Heart right ventricle (tissue), 16 donors: ENCODE measurements around the gene MTOR. TPM values are rescaled to one million over a fixed set of nuclear protein-coding genes. Genes with fewer than 3 reads are reported as not detected.
"Not testable (repeated sequence)": the region's sequence is repeated elsewhere in the genome, so short reads cannot be mapped to it uniquely, and the experiment has no call there.

ENCODE experiments used
- ATAC-seq, 8 donors: fragments of 200-7000 bp; cut with Tn5 transposase; one replicate each; pipeline ENCODE4 v1.9.1; 2020; ENCODE audit warnings: mild to moderate bottlenecking in 8 of 8, moderate library complexity in 8 of 8, moderate number of reproducible peaks in 1 of 8
- DNase-seq, 2 donors: peaks; one replicate each; pipeline ENCODE4 v3.0.0-alpha.2; 2020
- H3K27ac ChIP-seq, 10 donors: fragments of 200-600 bp; sonication (generic) in 2 of 10; one replicate each; pipeline versions ENCODE4 v1.5.0 to v1.8.0; 2020 to 2022; ENCODE audit warnings: mild to moderate bottlenecking in 3 of 10
- H3K27me3 ChIP-seq, 7 donors: fragments of 200-600 bp; one replicate each; pipeline ENCODE4 v1.8.0; 2021 to 2022; ENCODE audit warnings: mild to moderate bottlenecking in 2 of 7
- H3K36me3 ChIP-seq, 9 donors: fragments of 200-600 bp; sonication (generic) in 1 of 9; one replicate each; pipeline versions ENCODE4 v1.5.0 to v1.8.0; 2020 to 2022; ENCODE audit warnings: mild to moderate bottlenecking in 2 of 9
- H3K4me1 ChIP-seq, 9 donors: fragments of 200-600 bp; sonication (generic) in 1 of 9; one replicate each; pipeline versions ENCODE4 v1.5.0 to v1.8.0; 2020 to 2022; ENCODE audit warnings: mild to moderate bottlenecking in 4 of 9
- H3K4me3 ChIP-seq, 10 donors: fragments of 200-600 bp; sonication (generic) in 2 of 10; one replicate each; pipeline versions ENCODE4 v1.5.0 to v1.8.0; 2020 to 2022; ENCODE audit warnings: mild to moderate bottlenecking in 7 of 10, moderate library complexity in 2 of 10
- H3K9me3 ChIP-seq, 11 donors: fragments of 200-600 bp in 10 of 11; sonication (generic) in 2 of 11; one replicate each; pipeline versions ENCODE4 v1.5.0 to v1.8.0; 2013 to 2022; ENCODE audit warnings: mild to moderate bottlenecking in 2 of 11, control low read depth in 1 of 11, moderate library complexity in 1 of 11
- CTCF ChIP-seq, 9 donors: fragments of 200-600 bp; sonication (generic) in 2 of 9; IDR thresholded peaks; one replicate each; pipeline versions ENCODE4 v1.5.0 to v1.8.0; 2021 to 2022; ENCODE audit warnings: antibody characterized with exemption in 9 of 9, mild to moderate bottlenecking in 5 of 9, moderate library complexity in 1 of 9
- WGBS, 2 donors: extraction: QIAGEN DNeasy Blood & Tissue Kit; methylation state at CpG; one replicate each; pipeline ENCODE4 v1.1.7; 2013; ENCODE audit warnings: inconsistent platforms in 1 of 2; 5-methylcytosine and 5-hydroxymethylcytosine counted together
- intact Hi-C, 10 donors: fragments of 100-400 bp; cut with DNase I; formaldehyde crosslinking; loops; one replicate each; pipeline versions ENCODE4 v1.11.1 to v1.14.2; 2022
- polyA plus RNA-seq, 2 donors: library from polyadenylated mRNA; stranded (reverse); fragments of 200-250 nt; gene quantifications; one replicate each; pipeline ENCODE4 v1.2.3, GENCODE V29; 2013
- total RNA-seq, 10 donors: library from RNA; stranded (reverse); fragmentation: NEBNext Ultra II Directional in 3 of 10; extraction: Animal tissue kit (Norgen Biotek cat#: 25700) in 3 of 10; gene quantifications; one replicate each; pipeline versions ENCODE4 v1.2.1 to v1.2.4, GENCODE V29; 2021 to 2023
- donor health status: Arrhythmogenic right ventricular cardiomyopathy.
- donor health status: ischemic (EF 13 %, LVEDD 7.1; RV severe dilation, severe dysfunction).
- donor health status: healthy with polysubstance abuse.
- donor health status: DM: no; HTN: yes; CAD: no.
- donor health status: DM: no; HTN: no; CAD: no.
- donor health status: ischemic (EF 25% LVEDD 6.9; RV normal size, moderate dysfunction).
- donor health status: ischemic (EF 25% LVEDD 5.7; RV mildly dilated, moderate dysfunction).
- donor health status: healthy.
- donor health status: DM: yes; HTN: yes; CAD: no.
- donor health status: Ischemic cardiomyopathy.
- donor health status: ischemic (EF 35%, LVEDD 5.7; RV mildly dilated, moderate dysfunction).
- donor health status: nonischemic (EF 11% LVEDD 7.7; RV severe dilation, severe dysfunction).
- donor health status: DM: yes; HTN: yes; CAD: no.
- donor health status: PGD.
- donor health status: ischemic (EF 29% LVEDD 5.4; RV normal size, mild dysfunction).
- donor health status: nonischemic (EF 23%, LVEDD 6.1; RV moderate dilation, normal function).

MTOR gene
- total and polyA plus RNA-seq, 12 donors, result 18.7 to 42.7 (median 36.3) TPM

- WGBS, 2 donors, result 92 to 93% methylated on average over 5 of the region's 5 CpGs
- Histone ChIP-seq H3K27me3 (no peaks in the 10 kb centered on the region), H3K4me3 (no peak overlapping the region), H3K36me3 (peaks cover 0 to 51% (median 9%) of the 10 kb centered on the region in 9 donors), H3K9me3 (no peaks in the 10 kb centered on the region), H3K27ac (no peak overlapping the region), H3K4me1 (peaks cover 7 to 52% (median 43%) of the 10 kb centered on the region in 9 donors)
- intact Hi-C loops, result no loop called here
- ATAC-seq (no peak), DNase-seq (no peak)
- TF ChIP-seq CTCF (IDR thresholded peaks at IDR 0.05), result no peak
Measured at GRCh38 chr1:11279152-11279551, 16.8 kb upstream of the MTOR start.

- no peaks in the 10 kb centered on the region for H3K9me3 ChIP-seq
- no peak for TF ChIP-seq CTCF (IDR thresholded peaks at IDR 0.05)
- peaks cover 4 to 40% (median 34%) of the 10 kb centered on the region in 9 donors for H3K4me1 ChIP-seq
- ATAC-seq (peak in 6 of 8 donors; percentile 8 to 52 (median 40)), DNase-seq (no peak)
- peaks cover 0 to 32% (median 9%) of the 10 kb centered on the region in 9 donors for H3K36me3 ChIP-seq
- H3K4me3 ChIP-seq, result peak overlapping the region; percentile 52 to 98 (median 85)
- peak overlapping the region; percentile 85 to 99 (median 97) for H3K27ac ChIP-seq
- WGBS, 2 donors, result 4 to 5% methylated on average over 22 of the region's 22 CpGs
- H3K27me3 ChIP-seq, result no peaks in the 10 kb centered on the region
- intact Hi-C loops, result no loop called here
Measured at GRCh38 chr1:11273595-11274234, 11.4 kb upstream of the MTOR start.

GRCh38 chr1:11272832-11273594 is 10.7 kb upstream of the MTOR start, which contains the start of gene UBIAD1:
TSS of gene UBIAD1 (plus strand) at chr1:11273198. CDS start at chr1:11273532, 334 bp downstream.
- peaks cover 0 to 25% (median 6%) of the 10 kb centered on the region in 9 donors for H3K36me3 ChIP-seq
- H3K27me3 ChIP-seq, result no peaks in the 10 kb centered on the region
- peak in 2 of 9 donors; percentile 46 to 51 for TF ChIP-seq CTCF (IDR thresholded peaks at IDR 0.05)
- ATAC-seq, result peak; percentile 94 to 97 (median 96)
- intact Hi-C loops, result no loop called here
- peak within 1 kb of the TSS; percentile 52 to 98 (median 85) for H3K4me3 ChIP-seq
- H3K27ac ChIP-seq, result peak within 1 kb of the TSS; percentile 85 to 99 (median 97)
- WGBS, 2 donors, result 1 to 2% methylated on average over 26 to 60 of the region's 64 CpGs
- peaks cover 4 to 40% (median 34%) of the 10 kb centered on the region in 9 donors for H3K4me1 ChIP-seq
- no peaks in the 10 kb centered on the region for H3K9me3 ChIP-seq
- DNase-seq, result peak; percentile 89 to 90

GRCh38 chr1:11272544-11272831 is 10.1 kb upstream of the MTOR start:
- Histone ChIP-seq H3K36me3 (peaks cover 0 to 19% (median 3%) of the 10 kb centered on the region in 9 donors), H3K4me1 (peaks cover 4 to 40% (median 34%) of the 10 kb centered on the region in 9 donors), H3K27ac (peak overlapping the region in 7 of 10 donors; percentile 3 to 67 (median 40)), H3K9me3 (no peaks in the 10 kb centered on the region), H3K27me3 (no peaks in the 10 kb centered on the region), H3K4me3 (peak overlapping the region in 7 of 10 donors; percentile 3 to 48 (median 43))
- peak in 2 of 9 donors; percentile 32 to 49 for TF ChIP-seq CTCF (IDR thresholded peaks at IDR 0.05)
- WGBS, 2 donors, result 9% methylated on average over 9 of the region's 9 CpGs
- no peak for ATAC-seq
- intact Hi-C loops, result no loop called here
- DNase-seq, result no peak

GRCh38 chr1:11267350-11268337 is 5.3 kb upstream of the MTOR start:
- H3K27ac ChIP-seq, ATAC-seq, H3K9me3 ChIP-seq, H3K4me3 ChIP-seq, intact Hi-C loops, DNase-seq, H3K36me3 ChIP-seq, H3K27me3 ChIP-seq: not testable (repeated sequence)
- 82 to 87% methylated on average over 19 of the region's 19 CpGs for whole genome bisulfite sequencing, 2 donors
- H3K4me1 ChIP-seq, result peaks cover 0 to 11% (median 4%) of the 10 kb centered on the region in 9 donors
